ENCODE data around the gene ZNF79.

DNA sequence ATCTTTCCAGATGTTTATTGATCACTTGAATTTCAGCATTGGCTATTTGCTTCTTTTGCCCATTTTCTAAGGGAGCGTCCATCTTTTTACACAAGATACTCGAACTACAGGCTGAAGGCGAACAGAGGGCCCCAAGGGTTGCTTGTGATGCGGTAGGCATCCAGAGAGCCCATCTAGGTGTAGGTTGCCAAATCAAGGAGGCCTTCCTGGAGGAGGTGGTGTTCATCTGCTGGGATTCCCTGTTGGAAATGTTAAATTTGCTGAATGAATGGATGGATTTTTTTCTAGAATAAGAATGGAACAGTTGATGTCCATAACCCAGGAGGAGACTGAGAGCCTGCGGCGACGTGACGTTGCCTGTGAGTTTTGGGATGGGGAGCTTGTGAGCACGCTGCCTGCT is 58.5 kb downstream of the ZNF79 start:
- TF ChIP-seq NRF1 (IDR thresholded peaks at IDR 0.05; ENCODE audit: low read depth, low read length) (no peak), HDAC6 (IDR thresholded peaks at IDR 0.05; ENCODE audit: low read depth, low read length) (no peak), KDM5A (IDR thresholded peaks at IDR 0.05; ENCODE audit: low read length) (no peak), SUZ12 (IDR thresholded peaks at IDR 0.05; ENCODE audit: low read length) (no peak), ASH2L (IDR thresholded peaks at IDR 0.05; ENCODE audit: low read length) (no peak), SP2 (IDR thresholded peaks at IDR 0.05; ENCODE audit: low read length) (no peak), PHF8 (conservative IDR thresholded peaks at IDR 0.05; ENCODE audit: low read depth, low read length) (no peak), EZH2 (IDR thresholded peaks at IDR 0.05; ENCODE audit: low read depth, low read length, severe bottlenecking) (no peak), GABPA (IDR thresholded peaks at IDR 0.05; ENCODE audit: borderline replicate concordance, insufficient read depth, low read length) (no peak), POLR2A (IDR thresholded peaks at IDR 0.05; ENCODE audit: control extremely low read depth in 1 of 2, low read depth in 2 of 2, low read length in 2 of 2) (no peak), TEAD4 (IDR thresholded peaks at IDR 0.05; ENCODE audit: low read depth, low read length) (no peak)
- TF ChIP-seq, protein P1, sequence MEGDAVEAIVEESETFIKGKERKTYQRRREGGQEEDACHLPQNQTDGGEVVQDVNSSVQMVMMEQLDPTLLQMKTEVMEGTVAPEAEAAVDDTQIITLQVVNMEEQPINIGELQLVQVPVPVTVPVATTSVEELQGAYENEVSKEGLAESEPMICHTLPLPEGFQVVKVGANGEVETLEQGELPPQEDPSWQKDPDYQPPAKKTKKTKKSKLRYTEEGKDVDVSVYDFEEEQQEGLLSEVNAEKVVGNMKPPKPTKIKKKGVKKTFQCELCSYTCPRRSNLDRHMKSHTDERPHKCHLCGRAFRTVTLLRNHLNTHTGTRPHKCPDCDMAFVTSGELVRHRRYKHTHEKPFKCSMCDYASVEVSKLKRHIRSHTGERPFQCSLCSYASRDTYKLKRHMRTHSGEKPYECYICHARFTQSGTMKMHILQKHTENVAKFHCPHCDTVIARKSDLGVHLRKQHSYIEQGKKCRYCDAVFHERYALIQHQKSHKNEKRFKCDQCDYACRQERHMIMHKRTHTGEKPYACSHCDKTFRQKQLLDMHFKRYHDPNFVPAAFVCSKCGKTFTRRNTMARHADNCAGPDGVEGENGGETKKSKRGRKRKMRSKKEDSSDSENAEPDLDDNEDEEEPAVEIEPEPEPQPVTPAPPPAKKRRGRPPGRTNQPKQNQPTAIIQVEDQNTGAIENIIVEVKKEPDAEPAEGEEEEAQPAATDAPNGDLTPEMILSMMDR (IDR thresholded peaks at IDR 0.05; ENCODE audit: control extremely low read depth in 1 of 3, insufficient read depth in 1 of 3, low read depth in 1 of 3, low read length in 3 of 3): no peak

Data from H1 (cell line).